Measurements from ENCODE around the gene ORC5.
"Not testable (repeated sequence)": the region's sequence is repeated elsewhere in the genome, so short reads cannot be mapped to it uniquely, and the experiment has no call there.

Gene ORC5

GRCh38 chr7:104185346-104185745 is 22.5 kb downstream of the ORC5 start:
- no peak for DNase-seq (ENCODE audit: low spot score)

- no peak for DNase-seq (ENCODE audit: low spot score)
Observed at GRCh38 chr7:104179178-104179577, 28.6 kb downstream of the ORC5 start.

- DNase-seq (ENCODE audit: low spot score) = not testable (repeated sequence)
Observed at GRCh38 chr7:104177565-104178083, 30.2 kb downstream of the ORC5 start.

GRCh38 chr7:104176332-104176731 is 31.5 kb downstream of the ORC5 start:
- no peak for DNase-seq (ENCODE audit: low spot score)

- no peak for DNase-seq (ENCODE audit: low spot score)
Observed at GRCh38 chr7:104175361-104175984, 32.3 kb downstream of the ORC5 start.

- DNase-seq (ENCODE audit: low spot score) = no peak
Observed at GRCh38 chr7:104174798-104175197, 33.0 kb downstream of the ORC5 start.

- no peak for DNase-seq (ENCODE audit: low spot score)
Observed at GRCh38 chr7:104162081-104162480, 45.7 kb downstream of the ORC5 start.

GRCh38 chr7:104161244-104161643 is 46.6 kb downstream of the ORC5 start:
- DNase-seq (ENCODE audit: low spot score) = no peak

- peak; percentile 12 for DNase-seq (ENCODE audit: low spot score)
Observed at GRCh38 chr7:104160375-104160774, 47.4 kb downstream of the ORC5 start.

GRCh38 chr7:104156842-104157277 is 51.0 kb downstream of the ORC5 start:
- peak; percentile 10 for DNase-seq (ENCODE audit: low spot score)

- no peak for DNase-seq (ENCODE audit: low spot score)
Observed at GRCh38 chr7:104153287-104153686, 54.5 kb downstream of the ORC5 start.

- no peak for DNase-seq (ENCODE audit: low spot score)
Observed at GRCh38 chr7:104152468-104152867, 55.3 kb downstream of the ORC5 start.

GRCh38 chr7:104150470-104150869 is 57.3 kb downstream of the ORC5 start:
- DNase-seq (ENCODE audit: low spot score) = no peak

GRCh38 chr7:104149822-104150221 is 58.0 kb downstream of the ORC5 start:
- DNase-seq (ENCODE audit: low spot score) = no peak

- DNase-seq (ENCODE audit: low spot score) = no peak
Observed at GRCh38 chr7:104142147-104142546, 65.7 kb downstream of the ORC5 start.

- peak; percentile 62 for DNase-seq (ENCODE audit: low spot score)
Observed at GRCh38 chr7:104137971-104138370, 69.8 kb downstream of the ORC5 start.

- DNase-seq (ENCODE audit: low spot score) = no peak
Observed at GRCh38 chr7:104137511-104137910, 70.3 kb downstream of the ORC5 start.

GRCh38 chr7:104136981-104137380 is 70.8 kb downstream of the ORC5 start:
- no peak for DNase-seq (ENCODE audit: low spot score)

- DNase-seq (ENCODE audit: low spot score) = no peak
Observed at GRCh38 chr7:104136561-104136960, 71.3 kb downstream of the ORC5 start.

GRCh38 chr7:104135760-104136558 is 71.9 kb downstream of the ORC5 start:
- no peak for DNase-seq (ENCODE audit: low spot score)

- no peak for DNase-seq (ENCODE audit: low spot score)
Observed at GRCh38 chr7:104133238-104133637, 74.6 kb downstream of the ORC5 start.

- no peak for DNase-seq (ENCODE audit: low spot score)
Observed at GRCh38 chr7:104130726-104131125, 77.1 kb downstream of the ORC5 start.

- DNase-seq (ENCODE audit: low spot score) = no peak
Observed at GRCh38 chr7:104127204-104127603, 80.6 kb downstream of the ORC5 start.

Data from AG20443 (cell line).